CD4-positive, alpha-beta T cell treated with Interleukin-2 at 100 ng/mL for 4 hours (primary cell): ENCODE data around the gene APOD.

Experiments used
- DNase-seq: peaks from one replicate; pipeline ENCODE4 v3.0.0-alpha.2; 2020; ENCODE audit warnings: low spot score

Gene APOD

DNA sequence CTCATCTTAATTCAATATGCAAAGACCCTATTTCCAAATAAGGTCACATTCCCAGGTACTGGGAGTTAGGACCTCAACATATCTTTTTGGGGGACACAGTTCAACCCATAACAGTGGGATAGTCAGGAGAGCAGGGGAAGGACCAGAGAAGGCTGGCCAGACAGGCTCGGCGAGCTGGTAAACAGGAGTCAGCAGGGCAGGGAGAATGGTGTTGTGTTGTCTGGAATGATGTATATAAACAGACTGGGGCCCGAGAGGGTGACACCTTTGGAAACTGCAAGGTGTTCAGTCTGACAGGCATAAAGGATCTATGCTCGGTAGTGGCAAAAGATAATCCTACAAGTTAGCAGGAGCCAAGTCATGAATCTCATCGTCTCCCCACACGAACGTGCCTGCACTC, 30.5 kb downstream of the APOD start:
- DNase-seq, result no peak

GRCh38 chr3:195551381-195551978, 32.3 kb downstream of the APOD start:
- DNase-seq, result no peak

- DNase-seq, result no peak
Observed at GRCh38 chr3:195550723-195551122, 33.0 kb downstream of the APOD start.

DNA sequence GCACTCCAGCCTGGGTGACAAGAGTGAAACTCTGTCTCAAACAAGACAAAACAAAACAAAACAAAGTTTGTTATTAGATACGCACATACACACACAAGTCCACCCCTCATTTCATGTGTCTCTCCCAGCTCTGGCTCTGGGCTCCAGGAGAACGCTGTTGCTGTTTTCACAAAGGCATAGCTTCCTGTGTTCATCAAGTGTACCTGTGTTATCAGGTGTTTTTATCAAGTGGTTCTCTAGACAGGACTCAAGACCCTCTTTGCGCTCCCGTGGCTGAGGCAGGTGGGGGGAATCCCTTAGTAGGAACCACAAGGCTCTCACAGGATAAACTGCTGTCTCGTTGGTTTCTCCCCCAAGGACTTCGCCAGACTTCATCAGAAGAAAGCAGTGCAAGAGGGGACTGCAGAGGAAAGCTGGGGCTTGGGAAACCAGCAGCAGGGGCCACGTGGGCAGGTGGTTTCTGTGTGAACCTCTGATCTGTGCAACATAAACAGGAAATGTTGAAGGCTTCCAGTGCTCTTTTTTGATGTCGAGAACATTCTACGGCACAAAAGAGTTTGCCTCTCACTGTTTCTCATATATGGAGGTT, 33.7 kb downstream of the APOD start:
- DNase-seq, result peak; percentile 82

GRCh38 chr3:195548987-195549386, 34.8 kb downstream of the APOD start:
- peak; percentile 44 for DNase-seq

DNA sequence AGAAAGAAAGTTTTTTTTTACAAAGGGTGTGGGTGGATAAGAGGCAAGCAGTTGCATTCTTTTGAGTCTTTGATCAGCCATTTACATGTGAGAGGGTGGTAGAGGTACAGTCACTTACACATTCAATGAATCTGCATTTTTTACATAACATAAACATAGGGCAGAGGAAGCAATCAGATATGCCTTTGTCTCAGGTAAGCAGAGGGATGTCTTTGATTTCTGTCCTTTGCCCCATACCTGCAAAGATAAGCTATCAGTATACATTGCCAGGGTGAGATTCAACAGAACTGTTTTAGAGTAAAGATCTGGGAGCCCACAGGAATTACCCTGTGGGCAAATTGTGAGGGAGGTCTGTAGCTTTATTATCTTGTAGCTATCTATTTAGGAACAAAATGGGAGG, 35.2 kb downstream of the APOD start:
- DNase-seq, result no peak

- no peak for DNase-seq
Observed at GRCh38 chr3:195548006-195548405, 35.7 kb downstream of the APOD start.

GRCh38 chr3:195546130-195546560, 37.6 kb downstream of the APOD start:
- no peak for DNase-seq

GRCh38 chr3:195544634-195545033, 39.1 kb downstream of the APOD start:
- no peak for DNase-seq

- no peak for DNase-seq
Observed at GRCh38 chr3:195544230-195544536, 39.6 kb downstream of the APOD start.

- no peak for DNase-seq
Observed at GRCh38 chr3:195543500-195544229, 40.1 kb downstream of the APOD start.

DNA sequence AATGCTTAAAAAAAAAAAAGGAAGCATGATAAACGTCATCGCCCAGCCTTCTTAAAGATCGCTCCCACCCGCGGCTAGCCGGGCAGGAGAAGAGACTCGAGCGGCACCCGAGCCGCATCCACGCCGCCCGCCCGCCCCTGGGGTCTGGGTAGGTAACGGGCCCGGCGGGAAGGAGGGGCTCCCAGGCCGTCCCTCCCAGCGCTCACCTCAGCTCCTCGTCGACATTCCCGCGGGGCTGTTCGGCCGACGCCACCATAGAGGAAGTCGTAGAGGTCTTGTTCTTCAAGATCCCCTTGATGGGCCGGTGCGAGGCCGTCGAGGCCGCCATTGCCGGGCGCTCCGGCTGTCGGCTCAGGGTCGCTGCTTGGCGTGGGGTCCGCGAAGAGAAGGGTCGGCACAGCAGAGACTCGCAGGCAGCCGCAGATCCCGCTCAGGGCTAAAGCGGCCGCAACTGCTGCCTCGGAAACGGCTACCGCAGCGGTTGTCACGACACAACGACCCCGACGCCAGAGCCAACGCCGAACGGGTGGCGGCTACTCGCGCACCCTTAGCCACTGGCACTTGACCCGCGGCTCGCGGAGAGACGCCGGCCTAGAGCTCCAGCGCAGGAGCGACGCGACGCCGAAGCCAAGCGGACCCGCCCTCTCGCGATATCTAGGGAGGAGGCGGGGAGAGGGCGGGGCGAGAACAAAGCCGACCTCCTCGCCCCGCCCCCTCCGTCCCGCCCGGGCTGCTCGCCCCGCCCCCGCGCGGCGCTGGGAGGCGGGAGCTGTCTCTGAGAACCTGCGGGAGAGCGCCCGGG, 40.8 kb downstream of the APOD start, which contains the start of gene PPP1R2:
PPP1R2 (minus strand) TSS at position 628 of the 802 bp plus-strand sequence; CDS start at position 328, 300 bp downstream.
- peak; percentile 88 for DNase-seq

GRCh38 chr3:195542316-195542697, 41.4 kb downstream of the APOD start:
- no peak for DNase-seq

DNA sequence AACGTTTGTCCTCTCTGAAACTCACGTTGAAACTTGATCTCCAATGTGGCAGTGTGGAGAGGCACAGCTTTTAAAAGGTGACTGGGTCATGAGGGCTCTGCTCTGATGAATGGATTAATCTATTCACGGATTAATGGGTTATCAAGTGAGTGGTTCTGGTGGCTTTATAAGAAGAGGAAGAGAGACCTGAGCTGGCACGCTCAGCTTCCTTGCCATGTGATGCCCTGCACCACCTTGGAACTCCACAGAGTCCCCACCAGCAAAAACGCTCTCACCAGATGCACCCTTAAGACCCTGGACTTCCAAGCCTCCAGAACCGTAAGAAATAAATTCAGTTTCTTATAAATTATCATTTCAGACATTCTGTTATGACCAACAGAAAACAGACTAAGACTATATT, 43.2 kb downstream of the APOD start:
- no peak for DNase-seq

DNA sequence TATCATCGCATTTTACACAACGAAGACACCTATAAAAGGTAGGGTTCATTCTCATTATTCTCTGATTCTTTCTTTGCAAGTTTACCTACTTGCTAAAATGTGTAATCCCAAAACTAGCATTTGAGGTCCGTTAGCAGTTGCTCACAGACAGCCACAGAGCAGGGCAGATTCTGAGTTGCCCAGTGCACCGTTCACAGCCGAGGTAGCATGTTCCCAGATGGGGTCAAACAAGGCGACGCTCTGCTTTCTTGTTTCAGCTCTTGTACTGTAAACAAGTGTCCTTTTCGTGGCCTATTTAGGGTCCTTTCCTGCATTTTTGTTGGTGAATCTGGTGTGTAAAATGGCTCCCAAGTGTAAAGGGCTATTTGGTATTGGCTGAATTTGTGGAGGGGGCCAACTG, 43.7 kb downstream of the APOD start:
- no peak for DNase-seq

GRCh38 chr3:195539479-195539878, 44.3 kb downstream of the APOD start:
- DNase-seq, result no peak

GRCh38 chr3:195537995-195538394, 45.7 kb downstream of the APOD start:
- DNase-seq, result peak; percentile 62

GRCh38 chr3:195535293-195535692, 48.4 kb downstream of the APOD start:
- no peak for DNase-seq

- DNase-seq, result no peak
Observed at GRCh38 chr3:195532834-195533233, 50.9 kb downstream of the APOD start.

DNA sequence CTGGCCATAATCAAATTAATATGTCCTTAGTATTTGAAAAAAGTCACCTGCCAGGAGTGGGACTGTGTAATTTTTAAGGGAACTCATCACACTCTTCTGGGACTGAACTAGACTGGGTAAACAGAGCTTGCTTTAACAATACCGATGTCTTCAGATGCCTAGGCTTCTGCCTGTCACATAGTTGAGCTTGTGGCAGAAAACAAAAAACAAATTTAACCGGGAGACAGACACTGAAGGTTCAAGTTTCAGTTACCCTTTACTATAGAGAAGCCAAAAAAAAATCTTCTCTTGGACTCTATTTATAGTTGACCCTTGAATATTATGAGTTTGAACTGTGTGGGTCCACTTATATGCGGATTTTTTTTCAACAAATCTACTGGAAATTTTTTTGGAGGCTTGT, 51.4 kb downstream of the APOD start:
- no peak for DNase-seq

DNA sequence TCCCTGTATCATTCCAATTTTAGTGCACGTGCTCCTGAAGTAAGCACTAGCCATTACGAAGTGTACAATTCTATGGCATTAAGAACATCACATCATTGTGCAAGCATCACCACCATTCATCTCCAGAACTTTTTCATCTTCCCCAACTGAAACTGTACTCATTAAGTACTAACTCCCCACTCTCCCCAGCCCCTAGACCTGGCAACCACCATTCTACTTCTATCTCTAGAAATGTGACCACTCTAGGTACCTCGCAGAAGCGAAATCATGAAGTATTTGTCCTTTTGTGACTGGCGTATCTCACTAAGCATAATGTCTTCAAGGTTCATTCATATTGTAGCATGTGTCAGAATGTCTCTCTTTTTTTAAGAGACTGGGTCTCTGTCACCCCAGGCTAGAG, 52.1 kb downstream of the APOD start:
- DNase-seq, result no peak

GRCh38 chr3:195526492-195526891, 57.2 kb downstream of the APOD start:
- no peak for DNase-seq
